Measurements from ENCODE around the gene UBE3C. TPM values are rescaled to one million over a fixed set of nuclear protein-coding genes. Genes with fewer than 3 reads are reported as not detected.
"Not testable (repeated sequence)": the region's sequence is repeated elsewhere in the genome, so short reads cannot be mapped to it uniquely, and the experiment has no call there.

UBE3C gene
- total and polyA plus RNA-seq, 3 experiments from 2014 or later, result 30.7 to 82.7 (median 81.1) TPM

- H3K27me3 Mint-ChIP-seq, result peaks cover 4 to 11% of the 10 kb centered on the region in 2 donors
Measured at GRCh38 chr7:157276731-157277562, 138.2 kb downstream of the UBE3C start.

GRCh38 chr7:157277568-157277967, 138.8 kb downstream of the UBE3C start:
- POLR2A ChIA-PET; CTCF ChIA-PET; H3K36me3 Mint-ChIP-seq; H3K4me3 Mint-ChIP-seq; H3K9me3 Mint-ChIP-seq; H3K36me3 ChIP-seq (ENCODE audit: insufficient read depth, low read length); DNase-seq; H3K27ac ChIP-seq (ENCODE audit: low read depth, low read length); H3K9me3 ChIP-seq (ENCODE audit: low read length); H3K4me3 ChIP-seq (ENCODE audit: low read length): not testable (repeated sequence)
- Mint-ChIP-seq H3K4me1 (peaks cover 12 to 31% (median 23%) of the 10 kb centered on the region in 3 donors), H3K27ac (peak overlapping the region in 3 of 8 donors; percentile 18 to 85 (median 40)), H3K27me3 (peaks cover 4 to 11% of the 10 kb centered on the region in 2 donors)
- peaks cover 12% of the 10 kb centered on the region for H3K4me1 ChIP-seq (ENCODE audit: insufficient read depth, low read length)
- H3K27me3 ChIP-seq (ENCODE audit: insufficient read depth, low read length, poor library complexity, severe bottlenecking), result peaks cover 14% of the 10 kb centered on the region

More at GRCh38 chr7:157276731-157277562, 138.2 kb downstream of the UBE3C start:
- CTCF ChIA-PET, result no interaction called here
- Histone ChIP-seq H3K4me3 (ENCODE audit: low read length) (no peak overlapping the region), H3K4me1 (ENCODE audit: insufficient read depth, low read length) (peaks cover 12% of the 10 kb centered on the region), H3K9me3 (ENCODE audit: low read length) (no peaks in the 10 kb centered on the region), H3K36me3 (ENCODE audit: insufficient read depth, low read length) (no peaks in the 10 kb centered on the region), H3K27ac (ENCODE audit: low read depth, low read length) (no peak overlapping the region), H3K27me3 (ENCODE audit: insufficient read depth, low read length, poor library complexity, severe bottlenecking) (peaks cover 14% of the 10 kb centered on the region)
- peaks cover 0 to 2% (median 0%) of the 10 kb centered on the region in 3 donors for H3K36me3 Mint-ChIP-seq
- H3K4me3 Mint-ChIP-seq, result peak overlapping the region in 2 of 7 donors; percentile 18 to 29
- H3K4me1 Mint-ChIP-seq, result peaks cover 12 to 31% (median 23%) of the 10 kb centered on the region in 3 donors
- H3K9me3 Mint-ChIP-seq, result no peaks in the 10 kb centered on the region
- DNase-seq, result peak in 2 of 5 donors; percentile 15 to 28
- POLR2A ChIA-PET, result no interaction called here
- H3K27ac Mint-ChIP-seq, result peak overlapping the region in 6 of 8 donors; percentile 61 to 96 (median 83)

DNA sequence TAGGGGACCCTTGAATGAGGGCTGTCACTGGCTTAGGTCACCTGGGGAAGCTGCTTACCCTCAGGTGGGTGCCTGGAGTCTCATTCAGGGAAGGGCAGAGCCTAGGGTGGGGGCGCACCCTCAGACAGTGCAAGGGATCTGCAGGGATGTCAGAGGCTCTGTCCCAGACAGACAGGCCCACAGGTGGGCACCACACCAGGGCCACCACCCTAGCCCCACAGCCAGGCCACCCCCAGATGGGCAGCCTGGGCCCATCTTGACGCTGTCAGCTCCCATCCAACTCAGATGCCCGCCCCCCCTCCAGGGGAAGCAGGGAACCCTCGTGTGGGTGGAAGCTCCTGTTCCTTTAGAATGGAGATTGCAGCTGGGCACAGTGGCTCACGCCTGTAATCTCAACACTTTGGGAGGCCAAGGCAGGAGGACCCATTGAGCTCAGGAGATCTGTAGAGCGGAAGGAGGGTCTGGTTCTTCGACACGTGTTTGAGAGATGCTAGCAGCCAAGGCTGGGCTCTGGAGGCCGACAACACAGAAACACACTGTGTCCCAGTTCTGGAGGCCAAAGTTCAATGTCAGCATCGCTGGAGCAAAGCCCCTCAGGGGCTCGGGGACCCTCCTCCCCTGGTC, 139.6 kb downstream of the UBE3C start:
- Histone ChIP-seq H3K4me3 (ENCODE audit: low read length) (no peak overlapping the region), H3K27me3 (ENCODE audit: insufficient read depth, low read length, poor library complexity, severe bottlenecking) (peaks cover 14% of the 10 kb centered on the region), H3K9me3 (ENCODE audit: low read length) (no peaks in the 10 kb centered on the region), H3K27ac (ENCODE audit: low read depth, low read length) (no peak overlapping the region), H3K4me1 (ENCODE audit: insufficient read depth, low read length) (peaks cover 12% of the 10 kb centered on the region), H3K36me3 (ENCODE audit: insufficient read depth, low read length) (no peaks in the 10 kb centered on the region)
- Mint-ChIP-seq H3K27me3 (peaks cover 4 to 11% of the 10 kb centered on the region in 2 donors), H3K36me3 (no peaks in the 10 kb centered on the region), H3K4me3 (peak overlapping the region in 5 of 7 donors; percentile 23 to 66 (median 41)), H3K27ac (peak overlapping the region in 4 of 8 donors; percentile 44 to 54 (median 51)), H3K4me1 (peaks cover 12 to 31% (median 23%) of the 10 kb centered on the region in 3 donors), H3K9me3 (no peaks in the 10 kb centered on the region)
- no peak for DNase-seq
- ChIA-PET CTCF (no interaction called here), POLR2A (no interaction called here)

GRCh38 chr7:157278791-157279724, 140.3 kb downstream of the UBE3C start:
- Mint-ChIP-seq H3K9me3 (no peaks in the 10 kb centered on the region), H3K4me3 (peak overlapping the region in 2 of 7 donors; percentile 8 to 32), H3K27ac (no peak overlapping the region), H3K27me3 (peaks cover 4 to 11% of the 10 kb centered on the region in 2 donors), H3K36me3 (no peaks in the 10 kb centered on the region), H3K4me1 (peaks cover 10 to 27% (median 17%) of the 10 kb centered on the region in 3 donors)
- no peak for DNase-seq
- CTCF ChIA-PET, result no interaction called here
- no peak overlapping the region for H3K27ac ChIP-seq (ENCODE audit: low read depth, low read length)
- H3K4me3 ChIP-seq (ENCODE audit: low read length), result no peak overlapping the region
- POLR2A ChIA-PET, result no interaction called here
- no peaks in the 10 kb centered on the region for H3K36me3 ChIP-seq (ENCODE audit: insufficient read depth, low read length)
- H3K9me3 ChIP-seq (ENCODE audit: low read length), result no peaks in the 10 kb centered on the region
- H3K4me1 ChIP-seq (ENCODE audit: insufficient read depth, low read length), result peaks cover 7% of the 10 kb centered on the region
- H3K27me3 ChIP-seq (ENCODE audit: insufficient read depth, low read length, poor library complexity, severe bottlenecking), result peaks cover 14% of the 10 kb centered on the region

- H3K4me1 Mint-ChIP-seq, result peaks cover 10 to 27% (median 17%) of the 10 kb centered on the region in 3 donors
- H3K36me3 Mint-ChIP-seq, result no peaks in the 10 kb centered on the region
- Histone ChIP-seq H3K36me3 (ENCODE audit: insufficient read depth, low read length) (no peaks in the 10 kb centered on the region), H3K27me3 (ENCODE audit: insufficient read depth, low read length, poor library complexity, severe bottlenecking) (peaks cover 14% of the 10 kb centered on the region), H3K4me3 (ENCODE audit: low read length) (no peak overlapping the region), H3K4me1 (ENCODE audit: insufficient read depth, low read length) (peaks cover 7% of the 10 kb centered on the region), H3K9me3 (ENCODE audit: low read length) (no peaks in the 10 kb centered on the region), H3K27ac (ENCODE audit: low read depth, low read length) (no peak overlapping the region)
- no peaks in the 10 kb centered on the region for H3K9me3 Mint-ChIP-seq
- no peak overlapping the region for H3K4me3 Mint-ChIP-seq
- CTCF ChIA-PET, result no interaction called here
- POLR2A ChIA-PET, result no interaction called here
- no peak for DNase-seq
- H3K27ac Mint-ChIP-seq, result no peak overlapping the region
- peaks cover 4 to 11% of the 10 kb centered on the region in 2 donors for H3K27me3 Mint-ChIP-seq
Measured at GRCh38 chr7:157279741-157280215, 141.1 kb downstream of the UBE3C start.

DNA sequence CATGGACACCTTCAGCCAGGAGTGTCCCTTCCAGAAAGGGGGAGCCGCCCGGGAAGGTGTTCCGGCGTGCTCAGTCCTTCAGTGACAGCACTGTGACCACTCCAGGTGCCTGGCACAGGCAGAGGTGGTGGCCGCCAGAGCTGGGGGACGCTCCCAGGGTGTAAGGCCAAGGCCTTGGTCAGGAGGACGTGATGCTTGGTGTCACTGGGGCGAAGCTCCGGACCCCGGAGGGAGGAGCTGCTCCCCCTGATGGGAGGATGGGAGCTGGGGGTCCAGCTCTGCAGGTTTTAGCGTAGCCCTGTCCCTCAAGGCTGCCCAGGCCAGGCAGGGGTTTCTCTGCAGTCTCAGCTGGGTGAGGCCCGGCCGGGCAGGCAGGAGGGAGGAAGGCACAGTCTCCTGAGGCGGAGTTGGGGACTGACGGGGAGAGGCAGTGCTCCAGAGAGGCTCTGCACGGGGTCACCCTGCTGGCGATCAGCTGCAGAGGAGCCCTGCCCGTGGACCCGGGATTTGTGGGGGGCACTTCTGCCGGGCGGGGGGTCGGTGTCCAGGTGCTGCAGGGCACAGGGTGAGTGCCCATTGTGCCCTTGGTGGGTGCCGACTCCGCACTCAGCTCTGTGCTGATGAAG, 141.6 kb downstream of the UBE3C start:
- Mint-ChIP-seq H3K27me3 (peaks cover 4 to 11% of the 10 kb centered on the region in 2 donors), H3K9me3 (no peaks in the 10 kb centered on the region), H3K4me3 (peak overlapping the region in 1 of 7 donors; percentile 18), H3K4me1 (peaks cover 10 to 25% (median 17%) of the 10 kb centered on the region in 3 donors), H3K36me3 (no peaks in the 10 kb centered on the region), H3K27ac (no peak overlapping the region)
- ChIA-PET CTCF (no interaction called here), POLR2A (no interaction called here)
- no peak overlapping the region for H3K4me3 ChIP-seq (ENCODE audit: low read length)
- H3K9me3 ChIP-seq (ENCODE audit: low read length), result no peaks in the 10 kb centered on the region
- H3K27me3 ChIP-seq (ENCODE audit: insufficient read depth, low read length, poor library complexity, severe bottlenecking), result peaks cover 14% of the 10 kb centered on the region
- no peaks in the 10 kb centered on the region for H3K36me3 ChIP-seq (ENCODE audit: insufficient read depth, low read length)
- H3K4me1 ChIP-seq (ENCODE audit: insufficient read depth, low read length), result peaks cover 7% of the 10 kb centered on the region
- H3K27ac ChIP-seq (ENCODE audit: low read depth, low read length), result no peak overlapping the region
- no peak for DNase-seq

GRCh38 chr7:157281221-157281998, 142.7 kb downstream of the UBE3C start:
- Mint-ChIP-seq H3K36me3 (no peaks in the 10 kb centered on the region), H3K27ac (no peak overlapping the region), H3K4me3 (no peak overlapping the region), H3K27me3 (peaks cover 4 to 11% of the 10 kb centered on the region in 2 donors), H3K9me3 (no peaks in the 10 kb centered on the region), H3K4me1 (peaks cover 9 to 20% (median 15%) of the 10 kb centered on the region in 3 donors)
- H3K9me3 ChIP-seq (ENCODE audit: low read length), result no peaks in the 10 kb centered on the region
- peaks cover 7% of the 10 kb centered on the region for H3K4me1 ChIP-seq (ENCODE audit: insufficient read depth, low read length)
- no peak overlapping the region for H3K27ac ChIP-seq (ENCODE audit: low read depth, low read length)
- H3K4me3 ChIP-seq (ENCODE audit: low read length), result no peak overlapping the region
- no peaks in the 10 kb centered on the region for H3K36me3 ChIP-seq (ENCODE audit: insufficient read depth, low read length)
- CTCF ChIA-PET, result interaction anchor here (1.0 kb wide), 1 partner anchor 8 kb away, joined by 3 read pairs; no protein-coding TSS in a partner anchor
- POLR2A ChIA-PET, result no interaction called here
- peaks cover 14% of the 10 kb centered on the region for H3K27me3 ChIP-seq (ENCODE audit: insufficient read depth, low read length, poor library complexity, severe bottlenecking)
- peak in 1 of 5 donors; percentile 22 for DNase-seq

Measured in CD8-positive, alpha-beta memory T cell (primary cell).